Fibroblast of the aortic adventitia (primary cell): Measurements from ENCODE around the gene MIER2. TPM values are rescaled to one million over a fixed set of nuclear protein-coding genes. Genes with fewer than 3 reads are reported as not detected.
A peak's percentile ranks its signal among the peaks of the same experiment; 100 is the strongest.

Experiments used
- DNase-seq: peaks from one replicate; pipeline ENCODE4 v3.0.0-alpha.2; 2010; ENCODE audit warnings: low read depth
- H3K4me3 ChIP-seq: 2 replicates; pipeline ENCODE4 v1.5.1; 2011; ENCODE audit warnings: low read depth, mild to moderate bottlenecking, control low read depth, low read length, moderate library complexity
- total RNA-seq: library from RNA; depleted of rRNA; stranded (reverse); fragments of >200 nt; gene quantifications from 2 replicates; pipeline ENCODE4 v1.2.3, GENCODE V29; 2012; ENCODE audit warnings: low replicate concordance
- TF ChIP-seq, protein P1 (sequence below): IDR thresholded peaks from 2 replicates; pipeline ENCODE4 v1.5.1; 2011; ENCODE audit warnings: mild to moderate bottlenecking, low read length, control low read depth, inconsistent platforms; ENCODE audit not compliant: insufficient read depth

Gene MIER2
- total RNA-seq, 1 donor, result 13.2 TPM

GRCh38 chr19:375395-376110 is 31.0 kb upstream of the MIER2 start:
- H3K4me3 ChIP-seq, result no peak overlapping the region
- no peak for DNase-seq
- TF ChIP-seq, protein P1, sequence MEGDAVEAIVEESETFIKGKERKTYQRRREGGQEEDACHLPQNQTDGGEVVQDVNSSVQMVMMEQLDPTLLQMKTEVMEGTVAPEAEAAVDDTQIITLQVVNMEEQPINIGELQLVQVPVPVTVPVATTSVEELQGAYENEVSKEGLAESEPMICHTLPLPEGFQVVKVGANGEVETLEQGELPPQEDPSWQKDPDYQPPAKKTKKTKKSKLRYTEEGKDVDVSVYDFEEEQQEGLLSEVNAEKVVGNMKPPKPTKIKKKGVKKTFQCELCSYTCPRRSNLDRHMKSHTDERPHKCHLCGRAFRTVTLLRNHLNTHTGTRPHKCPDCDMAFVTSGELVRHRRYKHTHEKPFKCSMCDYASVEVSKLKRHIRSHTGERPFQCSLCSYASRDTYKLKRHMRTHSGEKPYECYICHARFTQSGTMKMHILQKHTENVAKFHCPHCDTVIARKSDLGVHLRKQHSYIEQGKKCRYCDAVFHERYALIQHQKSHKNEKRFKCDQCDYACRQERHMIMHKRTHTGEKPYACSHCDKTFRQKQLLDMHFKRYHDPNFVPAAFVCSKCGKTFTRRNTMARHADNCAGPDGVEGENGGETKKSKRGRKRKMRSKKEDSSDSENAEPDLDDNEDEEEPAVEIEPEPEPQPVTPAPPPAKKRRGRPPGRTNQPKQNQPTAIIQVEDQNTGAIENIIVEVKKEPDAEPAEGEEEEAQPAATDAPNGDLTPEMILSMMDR, result no peak

GRCh38 chr19:374886-375235 is 30.3 kb upstream of the MIER2 start:
- TF ChIP-seq, protein P1, result no peak
- H3K4me3 ChIP-seq, result no peak overlapping the region
- DNase-seq, result no peak

GRCh38 chr19:374183-374885 is 29.7 kb upstream of the MIER2 start:
- DNase-seq, result no peak
- no peak overlapping the region for H3K4me3 ChIP-seq
- TF ChIP-seq, protein P1, result no peak

- TF ChIP-seq, protein P1, result no peak
- no peak for DNase-seq
- no peak overlapping the region for H3K4me3 ChIP-seq
Observed at GRCh38 chr19:373391-374182, 29.0 kb upstream of the MIER2 start.

GRCh38 chr19:372306-372890 is 27.8 kb upstream of the MIER2 start:
- TF ChIP-seq, protein P1, result no peak
- peak; percentile 75 for DNase-seq
- no peak overlapping the region for H3K4me3 ChIP-seq

GRCh38 chr19:371501-372168 is 27.0 kb upstream of the MIER2 start:
- TF ChIP-seq, protein P1, result no peak
- no peak overlapping the region for H3K4me3 ChIP-seq
- no peak for DNase-seq
